SH-SY5Y (cell line): Measurements from ENCODE around the gene WDR43.

Source experiments
- GATA2 ChIP-seq: IDR thresholded peaks from 2 replicates; pipeline ENCODE4 v1.6.1; 2011; ENCODE audit warnings: mild to moderate bottlenecking, low read depth, low read length
- GATA3 ChIP-seq: IDR thresholded peaks from 2 replicates; pipeline ENCODE4 v1.6.1; 2011; ENCODE audit warnings: low read depth, mild to moderate bottlenecking, low read length, moderate library complexity

DNA sequence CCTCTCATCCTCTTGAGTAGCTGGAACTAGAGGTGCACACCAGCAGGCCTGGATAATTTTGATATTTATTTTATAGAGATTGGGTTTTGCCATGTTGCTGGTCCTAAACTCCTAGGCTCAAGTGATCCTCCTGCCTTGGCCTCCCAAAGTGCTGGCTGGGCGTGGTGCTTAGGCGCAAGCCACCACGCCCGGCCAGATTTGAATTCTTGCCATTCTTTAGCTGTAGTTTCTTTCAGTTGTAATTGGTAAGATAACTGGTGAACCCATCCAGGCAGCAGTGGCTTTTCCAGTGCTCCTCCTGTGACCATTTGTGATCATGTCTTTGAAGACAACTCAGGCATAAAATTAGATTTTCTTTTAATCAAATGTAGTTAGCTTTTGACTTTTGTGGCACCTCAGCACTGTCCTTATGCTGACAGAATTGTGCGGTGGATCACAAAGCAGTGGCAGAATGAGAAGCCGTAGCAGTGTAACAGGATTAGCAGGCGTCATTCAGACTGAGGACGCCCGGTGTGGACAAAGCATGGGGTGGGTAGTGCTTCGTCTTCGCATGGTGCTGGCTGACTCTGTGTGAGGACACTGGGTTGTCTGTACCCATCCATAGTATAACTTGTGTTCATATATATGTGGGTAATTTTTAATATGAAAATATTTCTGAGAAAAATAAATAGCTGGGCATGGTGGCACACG is 56.6 kb downstream of the WDR43 start:
- TF ChIP-seq GATA3: no peak
- TF ChIP-seq GATA2: no peak
